Calu3 (cell line): ENCODE data around the gene TWIST2. TPM values are rescaled to one million over a fixed set of nuclear protein-coding genes. Genes with fewer than 3 reads are reported as not detected.

Experiments used
- BruUV-seq: library from RNA; stranded (reverse); fragments of 400-500 nt; replicated peaks from 2 replicates; lab custom pipeline; 2021; lab: Mats Ljungman, UMichigan
- CTCF ChIA-PET: fragments of 300-600 bp; sonication (Branson Sonifier 250); formaldehyde crosslinking; loops from one replicate; lab custom pipeline; 2022; ENCODE audit warnings: antibody characterized with exemption; lab: Charles Lee
- DNase-seq: peaks from one replicate; pipeline ENCODE4 v3.0.0; 2022
- H3K27ac Mint-ChIP-seq: one replicate; pipeline ENCODE4 v1.8.0; 2022; ENCODE audit warnings: mixed read lengths; ENCODE audit not compliant: unreplicated experiment
- H3K27me3 Mint-ChIP-seq: one replicate; pipeline ENCODE4 v1.8.0; 2022; ENCODE audit warnings: mixed read lengths; ENCODE audit not compliant: unreplicated experiment
- H3K36me3 Mint-ChIP-seq: one replicate; pipeline ENCODE4 v1.8.0; 2022; ENCODE audit warnings: mild to moderate bottlenecking, moderate library complexity, mixed read lengths; ENCODE audit not compliant: insufficient read depth, unreplicated experiment
- H3K4me1 Mint-ChIP-seq: one replicate; pipeline ENCODE4 v1.8.0; 2022; ENCODE audit warnings: mild to moderate bottlenecking, low read depth, mixed read lengths; ENCODE audit not compliant: unreplicated experiment
- H3K4me3 Mint-ChIP-seq: one replicate; pipeline ENCODE4 v1.8.0; 2022; ENCODE audit warnings: mild to moderate bottlenecking, low read depth, moderate library complexity, mixed read lengths; ENCODE audit not compliant: unreplicated experiment
- H3K9me3 Mint-ChIP-seq: one replicate; pipeline ENCODE4 v1.8.0; 2022; ENCODE audit warnings: low read depth, mixed read lengths; ENCODE audit not compliant: unreplicated experiment
- intact Hi-C: fragments of 100-400 bp; cut with micrococcal nuclease; formaldehyde crosslinking; loops from one replicate; pipeline ENCODE4 v1.10.0; 2022; ENCODE audit not compliant: unreplicated experiment
- total RNA-seq: library from RNA; stranded (reverse); gene quantifications from 2 replicates; pipeline ENCODE4 v1.2.3, GENCODE V29; 2022
- TF ChIP-seq, protein P1 (sequence below): fragments of 200-600 bp; IDR thresholded peaks from one replicate; pipeline ENCODE4 v1.8.0; 2022; ENCODE audit warnings: antibody characterized with exemption; ENCODE audit not compliant: unreplicated experiment

The TWIST2 gene
- total RNA-seq, 1 experiment from 2014 or later = not detected

DNA sequence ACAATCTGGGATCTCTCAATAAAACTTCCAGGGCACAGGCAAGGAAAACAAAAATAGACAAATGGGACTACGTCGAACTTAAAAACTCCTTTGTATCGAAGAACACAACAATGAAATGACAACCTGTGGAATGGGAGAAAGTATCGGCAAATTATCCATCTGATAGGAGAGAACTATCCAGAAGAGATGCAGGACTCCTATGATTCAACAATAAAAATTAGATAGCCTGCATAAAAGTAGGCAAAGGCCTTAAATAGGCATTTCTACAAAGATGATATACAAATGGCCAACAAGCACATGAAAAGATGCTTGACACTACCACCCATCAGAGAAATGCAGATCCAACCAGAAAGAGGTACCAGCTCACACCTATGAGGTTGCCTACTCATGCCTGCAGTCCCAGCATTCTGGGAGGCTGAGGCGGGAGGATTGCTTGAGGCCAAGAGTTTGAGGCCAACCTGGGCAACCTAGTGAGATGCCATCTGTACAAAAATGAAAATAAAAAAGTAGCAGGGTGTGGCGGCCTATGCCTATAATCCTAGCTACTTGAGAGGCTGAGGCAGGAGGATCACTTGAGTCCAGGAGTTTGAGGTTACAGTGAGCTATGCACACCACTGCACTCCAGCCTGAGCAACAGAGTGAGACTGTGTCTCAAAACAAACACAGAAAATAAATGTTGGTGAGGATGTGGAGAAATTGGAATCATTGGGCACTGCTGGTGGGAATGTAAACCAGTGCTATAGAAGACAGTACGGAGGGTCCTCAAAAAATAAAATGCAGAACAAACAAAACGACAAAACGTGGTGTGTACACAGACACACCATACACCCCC lies 21.6 kb downstream of the TWIST2 start:
- H3K27ac Mint-ChIP-seq = peak overlapping the region; percentile 6
- CTCF ChIA-PET = no interaction called here
- peaks cover 16% of the 10 kb centered on the region for H3K4me1 Mint-ChIP-seq
- peaks cover 7% of the 10 kb centered on the region for H3K36me3 Mint-ChIP-seq
- BruUV-seq = no TSS peak
- TF ChIP-seq, protein P1, sequence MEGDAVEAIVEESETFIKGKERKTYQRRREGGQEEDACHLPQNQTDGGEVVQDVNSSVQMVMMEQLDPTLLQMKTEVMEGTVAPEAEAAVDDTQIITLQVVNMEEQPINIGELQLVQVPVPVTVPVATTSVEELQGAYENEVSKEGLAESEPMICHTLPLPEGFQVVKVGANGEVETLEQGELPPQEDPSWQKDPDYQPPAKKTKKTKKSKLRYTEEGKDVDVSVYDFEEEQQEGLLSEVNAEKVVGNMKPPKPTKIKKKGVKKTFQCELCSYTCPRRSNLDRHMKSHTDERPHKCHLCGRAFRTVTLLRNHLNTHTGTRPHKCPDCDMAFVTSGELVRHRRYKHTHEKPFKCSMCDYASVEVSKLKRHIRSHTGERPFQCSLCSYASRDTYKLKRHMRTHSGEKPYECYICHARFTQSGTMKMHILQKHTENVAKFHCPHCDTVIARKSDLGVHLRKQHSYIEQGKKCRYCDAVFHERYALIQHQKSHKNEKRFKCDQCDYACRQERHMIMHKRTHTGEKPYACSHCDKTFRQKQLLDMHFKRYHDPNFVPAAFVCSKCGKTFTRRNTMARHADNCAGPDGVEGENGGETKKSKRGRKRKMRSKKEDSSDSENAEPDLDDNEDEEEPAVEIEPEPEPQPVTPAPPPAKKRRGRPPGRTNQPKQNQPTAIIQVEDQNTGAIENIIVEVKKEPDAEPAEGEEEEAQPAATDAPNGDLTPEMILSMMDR = no peak
- intact Hi-C loops = no loop called here
- no peaks in the 10 kb centered on the region for H3K9me3 Mint-ChIP-seq
- no peak overlapping the region for H3K4me3 Mint-ChIP-seq
- peaks cover 25% of the 10 kb centered on the region for H3K27me3 Mint-ChIP-seq
- DNase-seq = no peak

DNA sequence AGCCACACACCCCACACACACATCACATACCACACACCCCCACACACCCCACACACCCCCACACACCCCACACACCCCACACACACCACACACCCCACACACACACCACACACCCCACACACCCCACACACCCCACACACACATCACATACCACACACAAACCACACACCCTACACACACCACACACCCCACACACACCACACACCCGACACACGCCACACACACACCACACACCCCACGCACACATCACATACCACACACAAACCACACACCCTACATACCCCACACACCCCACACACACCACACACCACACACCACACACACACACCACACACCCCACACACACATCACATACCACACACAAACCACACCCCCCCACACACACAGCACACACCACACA lies 22.4 kb downstream of the TWIST2 start:
- no TSS peak for BruUV-seq
- no peak for DNase-seq

DNA sequence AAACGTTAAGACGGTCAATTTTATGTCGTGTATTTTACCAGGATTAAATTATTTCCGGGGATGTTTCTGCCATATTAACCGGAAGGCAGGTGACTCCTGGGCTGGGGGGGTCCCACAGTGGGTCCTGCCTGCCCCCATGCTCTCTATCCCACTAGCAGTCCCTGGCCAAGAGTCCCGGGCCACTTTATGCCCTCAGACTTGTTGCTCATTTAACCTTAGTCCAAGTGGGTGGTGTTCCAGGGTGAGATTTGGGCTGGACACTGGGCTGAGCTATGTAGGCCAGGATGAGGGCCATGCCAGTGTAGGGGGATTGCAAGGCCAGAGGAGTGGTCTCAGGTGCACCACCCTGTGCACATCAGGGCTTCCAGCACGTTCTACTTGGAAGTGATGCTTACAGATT lies 24.1 kb downstream of the TWIST2 start:
- no TSS peak for BruUV-seq

More for the DNA sequence above, 22.4 kb downstream of the TWIST2 start:
- H3K4me1 Mint-ChIP-seq = peaks cover 9% of the 10 kb centered on the region
- no peak overlapping the region for H3K27ac Mint-ChIP-seq
- H3K4me3 Mint-ChIP-seq = no peak overlapping the region
- no peaks in the 10 kb centered on the region for H3K36me3 Mint-ChIP-seq
- TF ChIP-seq, protein P1 = no peak
- intact Hi-C loops = no loop called here
- peaks cover 32% of the 10 kb centered on the region for H3K27me3 Mint-ChIP-seq
- H3K9me3 Mint-ChIP-seq = no peaks in the 10 kb centered on the region
- CTCF ChIA-PET = no interaction called here

DNA sequence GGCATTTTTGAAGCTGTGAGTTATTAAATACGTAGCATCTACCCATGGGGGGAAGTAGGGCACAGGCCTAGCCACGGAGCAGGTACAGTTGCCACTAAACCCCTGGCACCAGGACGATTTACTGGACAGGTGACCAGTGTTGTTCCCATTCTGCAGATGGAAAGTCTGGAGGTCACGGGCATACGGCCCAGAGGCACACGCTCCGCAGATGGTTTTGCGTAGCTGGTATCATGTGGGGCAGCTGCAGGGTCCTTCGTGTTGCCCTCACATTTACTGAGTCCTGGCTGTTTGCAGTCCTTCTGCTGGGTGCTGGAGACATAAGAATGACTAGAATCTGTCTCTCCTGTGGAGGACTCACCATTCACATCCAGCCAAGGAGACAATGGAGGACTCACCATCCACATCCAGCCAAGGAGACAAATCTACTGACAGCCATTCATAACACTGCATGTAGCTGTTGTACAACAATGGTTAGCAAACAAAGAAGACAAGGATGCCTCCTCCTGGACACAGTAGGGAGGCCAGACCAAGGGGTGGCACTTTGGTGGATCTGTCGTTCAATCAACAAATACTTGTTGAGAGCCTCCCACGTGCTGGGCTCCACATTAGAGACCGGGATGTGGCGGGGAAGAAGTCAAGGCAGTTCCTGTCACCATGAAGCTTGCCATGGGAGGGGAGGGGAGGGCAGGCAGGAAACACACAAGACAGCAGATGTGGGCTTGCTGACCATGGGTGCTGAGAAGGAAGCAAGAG lies 24.9 kb downstream of the TWIST2 start:
- no TSS peak for BruUV-seq
- Mint-ChIP-seq H3K4me1 (peaks cover 3% of the 10 kb centered on the region), H3K36me3 (no peaks in the 10 kb centered on the region)

More for the DNA sequence above, 24.1 kb downstream of the TWIST2 start:
- Mint-ChIP-seq H3K27ac (no peak overlapping the region), H3K36me3 (no peaks in the 10 kb centered on the region), H3K27me3 (peaks cover 50% of the 10 kb centered on the region), H3K4me3 (no peak overlapping the region), H3K4me1 (peaks cover 9% of the 10 kb centered on the region), H3K9me3 (no peaks in the 10 kb centered on the region)
- TF ChIP-seq, protein P1 = no peak
- CTCF ChIA-PET = no interaction called here
- DNase-seq = no peak
- intact Hi-C loops = no loop called here

More for the DNA sequence above, 24.9 kb downstream of the TWIST2 start:
- intact Hi-C loops = no loop called here
- Mint-ChIP-seq H3K27me3 (peaks cover 57% of the 10 kb centered on the region), H3K9me3 (peaks cover 3% of the 10 kb centered on the region), H3K4me3 (no peak overlapping the region), H3K27ac (no peak overlapping the region)
- TF ChIP-seq, protein P1 = no peak
- CTCF ChIA-PET = interaction anchor here (0.7 kb wide), 1 partner anchor 860 kb away, joined by 3 read pairs; no protein-coding TSS in a partner anchor
- DNase-seq = no peak
